GM12874 (cell line): Measurements from ENCODE around the gene ITFG2.

Source experiments
- CTCF ChIP-seq: IDR thresholded peaks from 2 replicates; pipeline ENCODE4 v1.5.1; 2011; ENCODE audit warnings: low read depth, mild to moderate bottlenecking, control low read depth, low read length, moderate library complexity; ENCODE audit not compliant: insufficient read depth

ITFG2 gene

GRCh38 chr12:2812290-2813213, at the start of gene ITFG2:
TSS of gene ITFG2 (plus strand) at chr12:2812668. CDS start at chr12:2812761, 93 bp downstream.
- TF ChIP-seq CTCF = no peak

GRCh38 chr12:2764398-2764797, 48.1 kb upstream of the ITFG2 start:
- TF ChIP-seq CTCF = no peak

DNA sequence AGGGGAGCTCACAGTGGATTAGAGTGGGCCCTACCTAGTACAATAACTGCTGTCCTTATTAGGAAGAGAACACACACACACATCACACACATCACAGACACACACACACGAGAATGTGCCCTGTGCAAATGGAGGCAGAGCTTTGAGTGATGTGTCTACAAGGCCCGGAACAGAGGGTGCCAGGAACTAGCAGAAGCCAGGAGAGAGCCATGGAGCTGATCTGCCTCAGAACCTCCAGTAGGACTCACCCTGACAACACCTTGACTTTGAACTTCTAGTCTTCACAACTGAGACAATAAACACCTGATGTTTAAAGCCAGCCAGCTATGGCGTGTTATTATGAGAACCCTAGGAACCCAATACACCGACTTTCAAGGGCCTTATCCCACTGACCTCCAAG, 47.4 kb upstream of the ITFG2 start:
- TF ChIP-seq CTCF = no peak

- TF ChIP-seq CTCF = no peak
Measured at GRCh38 chr12:2765608-2766007, 46.9 kb upstream of the ITFG2 start.

DNA sequence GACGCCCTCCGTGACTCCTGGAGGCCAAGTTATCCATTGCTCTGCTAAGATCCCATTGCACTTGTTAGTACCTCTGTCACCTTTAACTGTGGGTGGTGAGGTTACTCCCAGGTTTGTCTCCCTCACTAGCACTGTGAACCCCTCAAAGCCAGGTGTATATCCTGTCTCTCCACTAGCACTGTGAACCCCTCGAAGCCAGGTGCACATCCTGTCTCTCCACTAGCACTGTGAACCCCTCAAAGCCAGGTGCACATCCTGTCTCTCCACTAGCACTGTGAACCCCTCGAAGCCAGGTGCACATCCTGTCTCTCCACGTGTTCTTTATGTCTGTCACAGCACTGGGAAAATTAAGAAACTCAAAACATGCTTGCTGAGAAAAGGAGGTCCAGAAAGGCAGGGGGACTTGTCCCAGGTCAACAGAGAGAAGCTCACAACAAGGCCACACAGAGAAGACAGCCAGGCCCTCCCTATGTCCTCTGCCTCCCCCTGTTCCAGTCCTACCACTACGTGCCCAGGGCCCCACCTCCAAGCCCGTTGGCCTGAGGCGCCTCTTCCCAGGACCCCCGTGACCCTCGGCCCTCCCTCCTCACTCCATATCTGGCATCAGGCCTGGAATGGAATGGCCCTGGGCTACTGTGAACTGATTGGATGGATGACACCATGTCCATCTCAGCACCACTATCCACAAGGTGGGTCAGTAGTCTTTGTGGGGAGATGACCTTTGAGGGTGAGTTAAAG, 44.1 kb upstream of the ITFG2 start:
- no peak for TF ChIP-seq CTCF

DNA sequence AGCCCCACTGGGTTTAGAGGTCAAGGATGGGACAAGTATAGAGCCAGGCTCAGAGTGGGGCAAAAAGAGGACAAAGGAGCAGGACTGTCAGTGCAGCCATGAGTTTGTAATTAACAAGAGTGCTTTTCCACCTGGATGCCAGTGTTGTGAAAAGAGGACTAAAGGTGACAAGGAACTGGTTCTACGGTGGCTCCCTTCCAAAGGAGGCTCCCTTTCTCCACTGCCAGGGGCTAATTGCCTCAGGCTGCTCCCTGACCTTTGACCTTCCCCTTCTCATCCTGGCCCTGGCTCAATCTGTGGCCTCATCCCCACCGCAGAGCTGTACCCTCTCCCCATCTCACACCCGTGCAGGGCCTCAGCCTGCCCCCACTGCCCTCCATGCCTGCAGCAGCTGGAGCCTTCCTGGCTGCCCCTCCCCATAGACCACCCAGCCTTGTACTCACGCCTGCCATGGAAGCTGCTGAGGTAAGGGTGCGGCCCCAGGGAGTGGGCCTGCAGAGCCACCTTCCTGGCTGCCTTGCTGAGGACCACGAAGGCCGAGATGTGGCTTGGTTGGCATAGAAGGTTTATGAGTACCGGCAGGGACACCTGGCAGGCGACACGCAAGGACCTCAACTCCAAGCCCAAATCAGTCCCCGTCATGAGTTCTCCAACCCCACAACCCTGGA, 42.5 kb upstream of the ITFG2 start:
- TF ChIP-seq CTCF = no peak

- no peak for TF ChIP-seq CTCF
Measured at GRCh38 chr12:2772370-2772769, 40.1 kb upstream of the ITFG2 start.
